GM19351 (cell line): ENCODE results near the gene CTAGE1.
"Not testable (repeated sequence)": the region's sequence is repeated elsewhere in the genome, so short reads cannot be mapped to it uniquely, and the experiment has no call there.

Experiments used
- ATAC-seq: cut with Tn5 transposase; IDR thresholded peaks from one replicate; pipeline ENCODE4 v1.9.1; 2021; ENCODE audit warnings: mild to moderate bottlenecking, moderate library complexity; ENCODE audit not compliant: unreplicated experiment

CTAGE1 gene, protein sequence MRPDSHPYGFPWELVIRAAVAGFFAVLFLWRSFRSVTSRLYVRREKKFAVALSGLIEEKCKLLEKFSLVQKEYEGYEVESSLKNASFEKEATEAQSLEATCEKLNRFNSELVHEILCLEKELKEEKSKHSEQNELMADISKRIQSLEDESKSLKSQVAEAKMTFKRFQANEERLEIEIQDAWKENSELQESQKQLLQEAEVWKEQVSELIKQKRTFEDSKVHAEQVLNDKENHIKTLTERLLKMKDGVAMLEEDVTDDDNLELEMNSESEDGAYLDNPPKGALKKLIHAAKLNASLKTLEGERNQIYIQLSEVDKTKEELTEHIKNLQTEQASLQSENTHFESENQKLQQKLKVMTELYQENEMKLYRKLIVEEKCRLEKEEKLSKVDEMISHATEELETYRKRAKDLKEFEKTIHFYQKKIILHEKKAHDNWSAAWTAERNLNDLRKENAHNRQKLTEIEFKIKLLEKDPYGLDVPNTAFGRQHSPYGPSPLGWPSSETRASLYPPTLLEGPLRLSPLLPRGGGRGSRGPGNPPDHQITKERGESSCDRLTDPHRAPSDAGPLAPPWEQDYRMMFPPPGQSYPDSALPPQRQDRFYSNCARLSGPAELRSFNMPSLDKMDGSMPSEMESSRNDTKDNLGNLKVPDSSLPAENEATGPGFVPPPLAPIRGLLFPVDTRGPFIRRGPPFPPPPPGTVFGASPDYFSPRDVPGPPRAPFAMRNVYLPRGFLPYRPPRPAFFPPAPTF

DNA sequence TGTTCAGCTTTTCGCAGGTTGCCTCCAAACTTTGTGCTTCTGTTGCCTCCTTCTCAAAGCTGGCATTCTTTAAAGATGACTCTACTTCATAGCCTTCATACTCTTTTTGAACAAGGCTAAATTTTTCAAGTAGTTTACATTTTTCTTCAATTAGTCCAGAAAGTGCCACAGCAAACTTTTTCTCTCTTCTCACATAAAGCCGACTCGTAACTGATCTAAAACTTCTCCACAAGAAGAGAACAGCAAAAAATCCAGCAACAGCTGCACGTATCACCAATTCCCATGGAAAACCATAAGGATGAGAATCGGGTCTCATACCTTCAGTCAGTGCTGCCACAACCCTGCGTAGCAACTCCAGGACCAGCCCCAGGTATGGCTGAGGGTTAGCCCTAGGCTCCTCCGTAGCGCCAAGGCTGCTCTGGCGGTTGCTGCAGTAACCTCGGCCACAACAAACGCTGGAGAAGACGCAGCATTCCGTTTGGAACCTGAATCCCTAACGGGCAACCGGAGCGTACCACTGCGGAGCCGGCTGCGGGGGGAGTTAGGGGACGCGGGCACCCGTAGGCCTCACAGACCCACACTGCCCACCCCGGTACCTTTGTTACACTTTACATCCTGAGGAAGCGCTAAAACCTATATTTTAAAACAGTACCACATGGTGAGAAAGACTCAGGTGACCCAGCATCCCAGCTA is at the start of gene CTAGE1:
CTAGE1 (minus strand) TSS at position 420 of the 693 bp plus-strand sequence; CDS start at position 316, 104 bp downstream.
- no peak for ATAC-seq

DNA sequence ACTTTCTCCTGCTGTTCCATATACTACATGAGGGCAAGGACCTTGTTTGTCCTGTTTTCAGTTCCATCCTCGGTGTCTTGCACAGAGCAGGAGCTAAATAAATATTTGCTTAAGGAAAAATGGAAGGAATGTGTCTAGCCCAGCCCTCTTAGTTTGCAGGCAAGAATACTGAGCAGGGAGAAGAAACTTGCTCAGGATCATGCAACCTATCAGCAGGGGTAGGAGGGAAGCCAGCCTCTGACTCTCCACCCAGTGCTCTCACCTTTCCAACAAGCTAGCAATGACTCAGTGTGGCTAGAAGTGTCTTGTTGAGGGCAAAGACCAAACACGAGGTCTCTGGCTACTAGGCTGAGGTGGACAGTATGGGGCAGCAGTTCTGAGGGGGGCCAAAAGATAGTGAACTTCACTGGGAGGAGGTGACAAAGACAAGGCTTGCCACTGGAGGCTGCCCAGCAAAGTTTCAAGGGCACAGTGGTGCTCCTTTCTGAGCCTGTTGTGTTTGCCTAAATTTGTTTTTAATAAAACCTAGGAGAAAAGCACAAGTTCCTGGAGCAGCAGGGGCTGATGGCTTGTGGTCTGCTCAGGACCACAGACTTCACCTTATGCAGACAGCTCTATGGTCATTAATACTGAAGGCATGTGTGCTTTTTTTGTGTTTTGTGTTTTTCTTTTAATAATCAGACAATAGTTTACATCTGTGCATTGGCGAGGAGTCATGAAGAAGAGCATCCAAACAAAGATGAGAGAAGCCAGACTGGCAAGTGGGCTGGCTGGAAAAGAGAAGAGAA is 49.1 kb upstream of the CTAGE1 start:
- ATAC-seq, result no peak

DNA sequence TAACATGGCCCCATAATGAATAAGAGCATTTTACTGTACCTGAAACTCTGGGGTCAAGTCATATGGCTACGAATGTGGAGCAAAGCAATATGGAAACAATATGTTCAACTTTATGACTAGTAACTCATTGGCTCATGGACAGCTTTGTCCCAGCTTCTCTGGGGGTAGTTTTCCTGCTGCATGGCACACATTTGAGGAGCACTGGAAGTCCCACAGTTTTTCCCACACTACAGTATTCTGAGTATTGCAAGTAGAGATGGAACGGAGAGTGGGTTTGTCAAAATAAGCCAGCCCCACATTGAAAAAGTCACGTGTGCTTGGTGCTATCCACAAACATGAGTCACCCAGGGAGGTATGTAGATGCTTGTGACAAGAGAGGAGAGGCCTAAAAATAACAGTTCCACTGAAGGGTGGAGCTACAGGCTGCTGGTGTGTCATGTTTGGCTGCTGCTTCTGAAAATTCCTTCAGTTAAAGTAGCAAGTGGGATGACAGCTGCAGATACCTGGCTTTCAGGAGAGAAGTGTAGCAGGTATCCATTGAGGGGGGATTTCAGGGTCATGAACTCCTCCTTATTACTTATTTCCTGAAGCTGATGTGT is 48.2 kb upstream of the CTAGE1 start:
- no peak for ATAC-seq

DNA sequence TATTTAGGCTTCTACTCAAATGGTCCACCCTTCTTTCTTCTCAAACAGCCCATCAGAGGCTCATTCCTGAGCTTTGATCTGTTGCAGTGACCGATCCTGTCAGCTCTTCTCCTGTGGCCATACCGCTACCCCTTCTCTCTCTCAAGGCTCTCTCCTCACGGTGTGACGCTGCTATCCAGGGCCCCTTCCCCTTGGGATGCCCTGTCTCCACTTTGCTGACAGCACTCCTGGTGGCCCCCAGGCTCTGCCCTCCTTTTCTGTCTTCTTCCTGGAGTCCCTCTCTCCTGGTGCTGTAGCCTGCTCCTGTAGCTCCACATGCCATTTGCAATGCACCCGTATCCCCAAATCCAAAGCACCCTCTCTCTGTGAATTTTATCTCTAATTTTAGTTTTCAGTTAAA is 45.4 kb upstream of the CTAGE1 start:
- ATAC-seq, result no peak

DNA sequence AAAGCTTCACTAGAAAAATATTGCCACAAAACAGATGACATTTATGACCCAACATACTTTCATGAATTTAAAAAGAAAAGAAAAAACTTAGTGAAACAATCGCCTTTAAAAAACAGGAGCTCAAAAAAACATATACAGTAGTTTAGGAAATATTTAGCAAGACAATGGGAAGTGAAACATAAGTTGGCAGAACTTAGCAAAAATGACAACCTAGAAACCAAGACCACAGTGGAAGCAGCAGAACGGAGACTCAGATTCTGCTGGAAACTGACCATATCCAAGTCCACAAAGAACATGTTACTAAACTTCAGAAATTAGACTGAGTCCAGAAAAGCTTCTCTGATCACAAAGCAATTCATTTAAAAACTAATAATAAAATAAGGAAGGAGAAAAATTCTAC is 41.8 kb upstream of the CTAGE1 start:
- ATAC-seq, result no peak

DNA sequence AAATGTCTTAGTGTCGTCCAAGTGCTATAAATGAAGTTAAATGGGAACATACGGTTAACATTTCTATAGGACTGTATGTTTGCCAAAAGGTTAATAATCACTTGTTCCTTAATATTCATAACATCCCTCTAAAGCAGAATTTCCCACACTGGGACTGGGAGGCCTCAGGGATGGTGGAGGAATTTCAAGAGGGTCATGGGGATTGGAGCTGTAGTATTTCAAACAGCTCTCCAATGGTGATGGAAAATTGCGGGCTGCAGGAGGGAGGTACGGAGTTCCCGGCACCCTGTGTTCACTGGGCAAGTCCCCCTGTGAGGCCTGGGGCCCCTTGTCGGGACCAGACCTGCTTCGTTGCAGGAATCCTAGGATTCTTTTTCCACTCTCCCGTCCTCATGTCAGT is 39.8 kb upstream of the CTAGE1 start:
- no peak for ATAC-seq

DNA sequence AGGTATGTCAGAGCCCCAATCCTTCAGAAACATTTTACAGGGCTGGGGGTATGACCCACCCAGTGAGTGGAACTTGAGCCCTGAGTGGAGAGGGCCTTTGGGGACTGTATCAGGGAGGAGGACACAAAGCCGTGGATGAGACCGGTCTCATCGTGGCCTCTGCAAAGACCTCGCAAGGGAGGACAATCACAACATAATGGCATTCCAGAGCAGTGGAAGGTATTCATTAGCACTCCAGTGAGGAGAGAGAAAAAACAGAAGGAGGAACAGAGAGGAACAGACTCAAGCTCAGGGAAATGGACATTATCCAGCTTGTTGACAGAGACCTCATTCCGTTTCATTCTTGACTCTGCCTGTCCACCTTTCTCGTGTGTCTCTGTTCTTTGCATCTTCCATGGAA is 38.8 kb upstream of the CTAGE1 start:
- no peak for ATAC-seq

DNA sequence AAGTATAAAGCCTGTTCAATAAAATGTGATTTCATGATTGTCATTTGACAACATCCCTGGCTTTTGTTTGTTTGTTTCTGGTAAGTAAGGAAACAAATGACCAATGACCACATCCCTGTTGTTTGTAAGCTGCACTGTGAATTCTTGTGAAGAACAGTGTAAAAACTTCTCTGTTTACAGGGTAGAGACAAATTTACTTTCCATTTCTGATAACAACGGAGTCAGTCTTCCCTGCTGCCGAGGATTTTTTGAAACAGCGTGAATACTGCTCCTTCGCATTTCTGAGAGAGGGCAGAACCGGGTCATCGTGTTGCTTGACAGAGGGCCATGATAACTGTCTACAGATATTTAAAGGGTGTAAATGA is 38.4 kb upstream of the CTAGE1 start:
- no peak for ATAC-seq

DNA sequence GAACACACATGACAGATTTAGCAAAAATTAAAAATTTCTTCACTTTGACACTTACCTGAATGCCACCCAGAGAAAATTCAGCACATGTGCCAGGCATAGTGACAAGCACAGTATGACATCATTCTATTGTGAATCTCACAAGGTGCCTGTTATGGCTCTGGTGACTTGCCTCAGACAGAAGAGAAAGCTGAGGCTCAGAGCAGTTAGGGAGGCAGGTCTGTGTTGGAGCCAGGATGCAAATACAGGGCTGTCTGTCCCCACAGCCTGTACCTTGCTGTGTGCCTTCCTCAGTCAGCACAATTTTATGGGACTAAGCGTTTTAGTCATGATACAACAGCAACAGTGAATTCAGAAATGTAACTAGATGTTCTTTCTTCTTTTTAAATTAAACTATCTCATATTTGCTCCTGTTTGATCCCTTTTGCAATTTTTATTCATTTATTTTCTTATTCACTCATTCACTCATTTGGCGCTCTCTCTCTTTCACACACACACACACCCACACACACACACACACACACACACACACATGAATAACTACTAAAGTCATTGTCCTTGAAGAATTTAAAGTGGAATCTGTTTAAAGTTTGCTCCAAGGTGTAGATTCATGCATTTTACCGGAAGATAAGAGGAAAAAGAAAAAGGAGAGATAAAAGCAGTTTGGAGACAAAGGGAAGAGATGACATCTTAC is 37.9 kb upstream of the CTAGE1 start:
- no peak for ATAC-seq

DNA sequence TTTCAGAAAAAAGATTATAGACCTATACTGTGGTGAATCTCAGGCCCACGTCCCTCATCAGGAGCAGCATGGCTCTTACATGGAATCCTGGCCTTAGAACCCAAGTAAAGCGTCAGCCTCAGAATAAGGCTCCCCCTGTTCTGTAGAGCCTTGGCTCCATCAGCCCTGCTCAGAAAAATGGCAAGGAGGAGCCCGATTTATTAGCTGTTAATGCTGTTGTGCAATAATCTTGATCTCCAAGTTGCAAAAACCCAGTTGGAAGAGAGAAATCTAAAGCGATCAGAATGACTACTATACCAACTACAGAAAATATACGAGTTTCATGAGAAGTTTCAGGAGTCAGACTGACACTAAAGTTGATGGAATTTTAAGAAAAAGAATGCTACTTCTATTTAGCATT is 35.6 kb upstream of the CTAGE1 start:
- no peak for ATAC-seq

DNA sequence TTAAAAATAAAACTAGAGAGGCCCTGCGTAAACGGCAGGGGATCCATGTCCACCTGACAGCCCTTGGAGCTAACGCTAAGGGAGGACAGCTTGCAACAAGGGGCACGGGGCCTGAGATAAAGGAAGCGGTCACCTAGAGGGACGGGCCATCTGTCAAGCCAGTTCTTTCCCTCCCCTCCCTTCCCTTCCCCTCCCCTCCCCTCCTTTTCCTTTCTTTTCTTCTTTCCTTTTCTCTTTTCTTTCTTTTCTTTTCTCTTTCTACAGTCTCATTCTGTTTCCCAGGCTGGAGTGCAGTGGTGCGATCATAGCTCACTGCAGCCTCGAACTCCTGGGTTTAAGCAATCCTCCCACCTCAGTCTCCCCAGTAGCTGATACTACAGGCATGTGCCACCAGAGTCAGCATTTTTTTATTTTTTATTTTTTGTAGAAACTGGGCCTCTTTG is 34.5 kb upstream of the CTAGE1 start:
- no peak for ATAC-seq

DNA sequence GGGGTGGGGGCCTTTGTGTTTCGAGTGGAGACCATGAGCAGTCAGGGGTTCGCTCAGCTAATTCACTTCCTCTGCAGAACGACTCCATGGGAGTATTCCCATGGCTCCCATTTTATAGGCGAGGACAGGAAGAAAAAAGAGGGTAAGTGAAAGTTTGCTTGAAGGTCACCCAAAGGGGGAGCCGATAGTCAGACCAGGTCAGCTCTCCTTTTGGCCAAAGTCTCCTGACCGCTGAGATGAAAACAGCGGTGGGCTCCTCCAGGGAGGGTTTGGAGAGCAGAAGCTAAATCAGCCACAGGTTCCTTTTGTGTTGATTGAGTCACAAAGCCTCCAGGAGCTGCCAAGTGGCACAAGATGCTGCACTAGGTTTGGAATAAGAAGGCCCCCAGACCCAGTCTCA is 34.1 kb upstream of the CTAGE1 start:
- no peak for ATAC-seq

DNA sequence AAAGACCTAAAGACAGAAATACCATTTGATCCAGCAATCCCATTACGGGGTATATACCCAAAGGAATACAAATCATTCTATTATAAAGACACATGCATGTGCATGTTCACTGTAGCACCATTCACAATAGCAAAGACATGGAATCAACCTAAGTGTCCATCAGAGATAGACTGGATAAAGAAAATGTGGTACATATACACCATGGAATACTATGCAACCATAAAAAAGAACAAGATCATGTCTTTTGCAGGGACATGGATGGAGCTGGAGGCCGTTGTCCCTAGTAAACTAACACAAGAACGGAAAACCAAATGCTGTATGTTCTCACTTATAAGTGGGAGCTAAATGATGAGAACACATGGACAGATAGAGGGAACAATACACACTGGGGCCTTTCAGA is 33.1 kb upstream of the CTAGE1 start:
- not testable (repeated sequence) for ATAC-seq

DNA sequence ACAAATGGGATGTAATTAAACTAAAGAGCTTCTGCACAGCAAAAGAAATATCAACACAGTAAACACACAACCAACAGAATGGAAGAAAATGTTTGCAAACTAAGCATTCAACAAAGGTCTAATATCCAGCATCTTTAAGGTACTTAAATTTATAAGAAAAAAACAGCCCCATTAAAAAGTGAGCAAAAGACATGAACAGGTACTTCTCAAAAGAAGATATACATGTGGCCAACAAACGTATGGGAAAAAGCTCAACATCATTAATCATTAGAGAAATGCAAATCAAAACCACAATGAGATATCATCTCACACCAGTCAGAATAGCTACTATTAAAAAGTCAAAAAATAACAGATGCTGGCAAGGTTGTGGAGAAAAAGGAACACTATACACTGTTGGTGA is 32.6 kb upstream of the CTAGE1 start:
- not testable (repeated sequence) for ATAC-seq

DNA sequence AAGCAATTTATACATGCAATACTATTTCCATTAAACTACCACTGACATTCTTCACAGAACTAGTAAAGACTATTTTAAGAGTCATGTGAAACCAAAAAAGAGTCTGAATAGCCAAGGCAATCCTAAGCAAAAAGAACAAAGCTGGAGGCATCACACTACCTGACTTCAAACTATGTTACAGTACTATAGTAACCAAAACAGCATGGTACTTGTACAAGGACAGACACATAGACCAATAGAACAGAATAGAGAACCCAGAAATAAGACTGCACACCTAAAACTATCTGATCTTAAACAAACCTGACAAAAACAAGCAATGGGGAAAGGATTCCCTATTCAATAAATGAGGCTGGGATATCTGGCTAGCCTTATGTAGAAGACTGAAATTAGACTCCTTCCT is 32.0 kb upstream of the CTAGE1 start:
- ATAC-seq, result not testable (repeated sequence)

DNA sequence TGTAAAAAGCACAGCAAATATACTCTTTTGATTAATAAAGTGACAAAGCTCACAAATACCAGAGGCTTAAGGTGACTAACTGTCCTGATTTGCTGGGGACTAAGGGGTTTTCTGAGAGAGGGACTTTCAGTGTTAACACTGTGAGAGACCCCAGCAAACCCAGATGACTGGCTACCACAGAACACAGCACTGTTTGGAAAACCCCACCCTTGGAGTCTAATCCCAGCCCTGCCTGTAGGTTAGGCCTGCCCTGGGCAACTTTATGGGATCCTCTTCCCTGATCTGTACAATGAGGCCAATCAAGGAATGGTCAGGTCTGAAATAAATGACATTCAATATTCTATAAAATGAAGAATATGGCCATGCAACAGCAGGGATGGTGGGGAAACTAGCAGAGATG is 30.5 kb upstream of the CTAGE1 start:
- no peak for ATAC-seq

DNA sequence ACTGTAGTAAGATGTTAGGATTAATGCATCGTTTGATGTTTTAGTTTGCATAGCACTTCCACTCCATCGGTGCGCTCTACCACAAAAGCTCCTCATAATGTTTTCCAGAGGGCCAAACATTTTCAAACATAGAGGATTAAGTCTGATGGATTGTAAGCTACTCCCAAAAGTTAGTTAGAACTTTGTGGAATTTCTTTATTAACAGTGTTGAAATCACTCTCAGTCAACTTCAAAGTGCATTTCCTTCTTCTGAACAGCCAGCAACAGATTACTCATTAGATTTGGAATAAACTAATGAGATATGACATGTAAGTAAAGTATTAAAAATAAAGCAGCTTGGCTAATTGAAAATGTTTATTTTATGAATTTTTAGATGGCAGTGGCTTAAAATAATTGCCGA is 30.1 kb upstream of the CTAGE1 start:
- ATAC-seq, result no peak

DNA sequence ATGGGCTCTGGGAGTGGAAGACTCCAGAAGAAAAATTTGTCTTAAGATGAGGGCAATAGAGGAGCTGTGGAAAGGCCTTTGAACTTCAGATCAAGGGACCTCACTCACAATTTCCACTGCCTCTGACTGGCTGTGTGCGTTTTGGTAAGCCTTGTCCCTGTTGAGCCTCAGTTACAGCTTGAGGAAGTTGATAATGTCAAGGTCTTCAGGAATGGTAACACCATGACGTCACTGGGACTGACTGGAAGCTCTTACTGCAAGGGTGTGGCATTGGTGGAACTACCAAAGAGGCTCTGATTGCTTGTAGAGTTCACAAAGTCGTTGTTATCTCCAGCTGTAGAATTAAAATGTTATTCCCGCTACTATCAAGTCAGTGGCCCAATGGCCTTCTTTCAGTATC is 29.2 kb upstream of the CTAGE1 start:
- ATAC-seq, result no peak

DNA sequence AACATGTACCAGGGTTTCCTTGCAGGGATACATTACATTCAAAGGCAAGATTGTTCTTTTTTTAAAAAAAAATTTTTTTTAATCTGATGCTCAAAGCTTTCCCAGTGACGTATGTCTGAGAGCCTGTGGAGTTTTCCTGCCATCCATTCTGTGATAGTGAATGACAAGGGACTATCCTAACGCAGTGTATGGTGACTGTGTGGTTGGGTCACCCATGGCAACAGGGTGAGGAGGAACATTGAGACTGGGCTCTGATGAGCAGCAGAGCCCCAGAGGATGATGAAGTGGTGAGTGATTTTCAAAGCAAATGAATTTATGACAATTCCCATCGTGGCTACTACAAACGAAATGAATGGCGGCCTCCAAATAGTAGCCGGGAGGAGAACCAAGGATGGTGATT is 28.6 kb upstream of the CTAGE1 start:
- no peak for ATAC-seq

DNA sequence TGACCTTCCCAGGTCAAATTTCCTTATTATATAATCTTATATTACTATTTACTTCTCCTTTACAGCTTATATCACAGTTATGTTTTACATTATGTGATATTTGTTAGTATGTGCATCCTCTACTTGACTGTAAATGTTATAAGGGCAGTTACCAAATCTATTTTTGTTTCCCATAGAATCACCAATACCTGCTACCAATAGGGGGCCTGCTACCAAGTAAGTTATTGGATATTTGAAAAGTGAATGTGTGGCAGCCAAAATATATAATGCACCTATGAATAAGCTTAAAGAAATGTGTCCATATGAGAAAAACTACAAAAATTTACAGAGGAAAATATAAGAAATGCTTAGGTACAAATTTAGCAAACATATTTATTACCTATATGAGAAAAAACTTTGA is 23.9 kb upstream of the CTAGE1 start:
- ATAC-seq, result no peak
